Peyer's patch (tissue), 4 donors: ENCODE measurements around the gene SCARB1.

Experiments
- POLR2A ChIP-seq, 2 donors: fragments of 450-650 bp; IDR thresholded peaks; one replicate each; pipeline ENCODE4 v1.5.1; 2017; ENCODE audit warnings: antibody characterized with exemption in 2 of 2, mild to moderate bottlenecking in 2 of 2, moderate library complexity in 2 of 2
- TF ChIP-seq, protein P1 (sequence below), 6 experiments: fragments of 450-650 bp in 4 of 6; fragments of 200-600 bp in 2 of 6; sonication (generic) in 1 of 6; IDR thresholded peaks; one replicate each; pipeline ENCODE4 v1.5.1; 2017 to 2019; ENCODE audit warnings: antibody characterized with exemption in 6 of 6, mild to moderate bottlenecking in 3 of 6, moderate library complexity in 1 of 6

DNA sequence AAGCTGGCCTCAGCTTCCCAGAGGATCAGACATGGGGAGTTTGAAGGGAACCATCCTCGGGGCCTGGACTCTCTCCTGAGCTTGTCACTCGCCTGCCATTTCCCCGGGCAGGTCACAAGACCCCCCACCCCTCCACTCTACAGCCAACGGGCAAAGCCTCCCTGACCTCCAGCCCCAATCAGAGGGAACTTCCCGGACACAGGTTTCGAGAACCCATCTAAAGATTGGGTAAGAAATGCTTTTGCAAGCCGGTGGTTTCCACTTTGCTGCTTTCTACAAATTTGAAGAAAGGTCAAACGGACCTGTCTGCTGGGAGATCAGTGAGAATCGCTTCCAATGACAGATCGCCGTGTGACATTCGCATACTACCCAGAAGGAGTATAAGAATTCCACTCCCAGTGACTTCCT lies 89.6 kb downstream of the SCARB1 start:
- no peak for TF ChIP-seq POLR2A (IDR thresholded peaks at IDR 0.05)
- TF ChIP-seq, protein P1, sequence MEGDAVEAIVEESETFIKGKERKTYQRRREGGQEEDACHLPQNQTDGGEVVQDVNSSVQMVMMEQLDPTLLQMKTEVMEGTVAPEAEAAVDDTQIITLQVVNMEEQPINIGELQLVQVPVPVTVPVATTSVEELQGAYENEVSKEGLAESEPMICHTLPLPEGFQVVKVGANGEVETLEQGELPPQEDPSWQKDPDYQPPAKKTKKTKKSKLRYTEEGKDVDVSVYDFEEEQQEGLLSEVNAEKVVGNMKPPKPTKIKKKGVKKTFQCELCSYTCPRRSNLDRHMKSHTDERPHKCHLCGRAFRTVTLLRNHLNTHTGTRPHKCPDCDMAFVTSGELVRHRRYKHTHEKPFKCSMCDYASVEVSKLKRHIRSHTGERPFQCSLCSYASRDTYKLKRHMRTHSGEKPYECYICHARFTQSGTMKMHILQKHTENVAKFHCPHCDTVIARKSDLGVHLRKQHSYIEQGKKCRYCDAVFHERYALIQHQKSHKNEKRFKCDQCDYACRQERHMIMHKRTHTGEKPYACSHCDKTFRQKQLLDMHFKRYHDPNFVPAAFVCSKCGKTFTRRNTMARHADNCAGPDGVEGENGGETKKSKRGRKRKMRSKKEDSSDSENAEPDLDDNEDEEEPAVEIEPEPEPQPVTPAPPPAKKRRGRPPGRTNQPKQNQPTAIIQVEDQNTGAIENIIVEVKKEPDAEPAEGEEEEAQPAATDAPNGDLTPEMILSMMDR (IDR thresholded peaks at IDR 0.05), result no peak
